Trophoblast cell (in vitro differentiated cells and primary cell): ENCODE measurements around the gene GPR151.
A peak's percentile ranks its signal among the peaks of the same experiment; 100 is the strongest.

Experiments used
- DNase-seq, 2 donors: peaks; one replicate each; pipeline ENCODE4 v3.0.0-alpha.2; 2016
- H2AFZ ChIP-seq: 2 replicates; pipeline ENCODE4 v1.6.1; 2013; ENCODE audit warnings: low read length, moderate library complexity, mild to moderate bottlenecking; ENCODE audit not compliant: insufficient read depth, poor library complexity
- H2AK5ac ChIP-seq: 2 replicates; pipeline ENCODE4 v1.6.1; 2013; ENCODE audit warnings: mild to moderate bottlenecking, low read length
- H2BK120ac ChIP-seq: 2 replicates; pipeline ENCODE4 v1.6.1; 2013; ENCODE audit warnings: low read length, mild to moderate bottlenecking, moderate library complexity; ENCODE audit not compliant: insufficient read depth, poor library complexity
- H2BK12ac ChIP-seq: 2 replicates; pipeline ENCODE4 v1.6.1; 2013; ENCODE audit warnings: mild to moderate bottlenecking, low read length, moderate library complexity
- H2BK5ac ChIP-seq: 2 replicates; pipeline ENCODE4 v1.6.1; 2013; ENCODE audit warnings: low read length, low read depth, moderate library complexity, mild to moderate bottlenecking; ENCODE audit not compliant: poor library complexity
- H3K14ac ChIP-seq: 2 replicates; pipeline ENCODE4 v1.6.1; 2013; ENCODE audit warnings: mild to moderate bottlenecking, low read length
- H3K18ac ChIP-seq: 2 replicates; pipeline ENCODE4 v1.6.1; 2013; ENCODE audit warnings: mild to moderate bottlenecking, low read length
- H3K23ac ChIP-seq: 2 replicates; pipeline ENCODE4 v1.6.1; 2013; ENCODE audit warnings: low read length
- H3K27ac ChIP-seq: 2 replicates; pipeline ENCODE4 v1.5.1; 2013; ENCODE audit warnings: low read depth, mild to moderate bottlenecking, inconsistent platforms, low read length, moderate library complexity
- H3K27me3 ChIP-seq: 2 replicates; pipeline ENCODE4 v1.6.1; 2013; ENCODE audit warnings: inconsistent platforms, mild to moderate bottlenecking, low read length, moderate library complexity; ENCODE audit not compliant: insufficient read depth
- H3K36me3 ChIP-seq, 2 experiments: 1 replicate in 1 of 2; 2 replicates in 1 of 2; pipeline ENCODE4 v1.6.1; 2013; ENCODE audit warnings: low read length in 2 of 2, mild to moderate bottlenecking in 2 of 2, moderate library complexity in 1 of 2; ENCODE audit not compliant: insufficient read depth in 2 of 2, control insufficient read depth in 1 of 2
- H3K4ac ChIP-seq: 2 replicates; pipeline ENCODE4 v1.6.1; 2013; ENCODE audit warnings: low read depth, mild to moderate bottlenecking, low read length, moderate library complexity
- H3K4me1 ChIP-seq, 2 experiments: 1 replicate in 1 of 2; 2 replicates in 1 of 2; pipeline ENCODE4 v1.6.1; 2013; ENCODE audit warnings: low read length in 2 of 2, mild to moderate bottlenecking in 2 of 2, moderate library complexity in 1 of 2; ENCODE audit not compliant: insufficient read depth in 2 of 2, control insufficient read depth in 1 of 2
- H3K4me2 ChIP-seq: 2 replicates; pipeline ENCODE4 v1.6.1; 2013; ENCODE audit warnings: inconsistent platforms, mild to moderate bottlenecking, low read length, moderate library complexity
- H3K4me3 ChIP-seq: 2 replicates; pipeline ENCODE4 v1.5.1; 2013; ENCODE audit warnings: mild to moderate bottlenecking, low read depth, low read length, inconsistent platforms
- H3K79me1 ChIP-seq: one replicate; pipeline ENCODE4 v1.6.1; 2013; ENCODE audit warnings: low read length
- H3K79me2 ChIP-seq: 2 replicates; pipeline ENCODE4 v1.6.1; 2013; ENCODE audit warnings: low read length, mild to moderate bottlenecking; ENCODE audit not compliant: control insufficient read depth, insufficient read depth, poor library complexity
- H3K9ac ChIP-seq: 2 replicates; pipeline ENCODE4 v1.6.1; 2013; ENCODE audit warnings: mild to moderate bottlenecking, low read length
- H3K9me3 ChIP-seq: 2 replicates; pipeline ENCODE4 v1.6.1; 2013; ENCODE audit warnings: low read depth, mild to moderate bottlenecking, control low read depth, inconsistent platforms, low read length; ENCODE audit not compliant: insufficient read depth
- H4K12ac ChIP-seq: 2 replicates; pipeline ENCODE4 v1.6.1; 2013; ENCODE audit warnings: low read depth, mild to moderate bottlenecking, low read length, moderate library complexity
- H4K8ac ChIP-seq: 2 replicates; pipeline ENCODE4 v1.6.1; 2013; ENCODE audit warnings: low read depth, mild to moderate bottlenecking, low read length, moderate library complexity
- H4K91ac ChIP-seq: one replicate; pipeline ENCODE4 v1.6.1; 2013; ENCODE audit warnings: low read depth, mild to moderate bottlenecking, low read length, moderate library complexity
- WGBS: extraction: QIAGEN DNeasy Blood & Tissue Kit; methylation state at CpG from one replicate; pipeline ENCODE4 v1.1.7; 2013; ENCODE audit warnings: missing lambda C conversion rate; ENCODE audit not compliant: insufficient read length, insufficient coverage; ENCODE audit errors: extremely low coverage; 5-methylcytosine and 5-hydroxymethylcytosine counted together

GPR151 gene

GRCh38 chr5:146539973-146540372 is 24.0 kb upstream of the GPR151 start:
- Histone ChIP-seq H4K91ac (no peak overlapping the region), H3K79me1 (no peaks in the 10 kb centered on the region), H2BK12ac (no peak overlapping the region), H2AFZ (no peak overlapping the region), H2BK120ac (no peak overlapping the region), H3K23ac (no peak overlapping the region), H4K12ac (no peak overlapping the region), H3K27me3 (no peaks in the 10 kb centered on the region), H3K9me3 (peaks cover 2% of the 10 kb centered on the region), H3K9ac (no peak overlapping the region), H3K4me1 (no peaks in the 10 kb centered on the region), H2BK5ac (no peak overlapping the region), H3K79me2 (no peaks in the 10 kb centered on the region), H3K4me2 (no peak overlapping the region), H3K27ac (no peak overlapping the region), H4K8ac (no peak overlapping the region), H3K4me3 (no peak overlapping the region), H3K4ac (no peak overlapping the region), H3K14ac (no peak overlapping the region), H3K36me3 (no peaks in the 10 kb centered on the region), H3K18ac (no peak overlapping the region), H2AK5ac (no peak overlapping the region)
- no CpG with 5 or more reads among the region's 4 CpGs for WGBS
- no peak for DNase-seq

DNA sequence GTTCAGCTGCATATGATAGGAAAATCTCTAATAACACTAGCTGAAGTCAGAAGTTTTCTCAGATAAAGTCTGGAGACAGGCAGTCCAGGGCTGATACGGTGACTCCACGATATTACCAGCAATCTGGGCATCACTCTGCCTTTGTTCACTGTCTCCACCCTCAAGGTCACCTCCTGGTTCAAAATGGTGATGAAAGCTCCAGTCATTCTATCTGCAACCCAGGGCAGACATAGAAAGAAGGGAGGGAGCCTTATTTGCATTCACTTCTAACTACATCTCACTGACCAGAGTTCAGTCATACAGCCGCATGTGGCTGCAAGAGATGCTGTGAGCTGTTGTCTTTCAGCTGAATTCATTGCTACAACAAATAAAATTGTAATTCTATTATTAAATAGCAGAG is 22.4 kb upstream of the GPR151 start:
- H2BK5ac ChIP-seq, result no peak overlapping the region
- H2AFZ ChIP-seq, result no peak overlapping the region
- no peak for DNase-seq
- no peak overlapping the region for H3K18ac ChIP-seq
- no peak overlapping the region for H4K12ac ChIP-seq
- H4K91ac ChIP-seq, result no peak overlapping the region
- no peak overlapping the region for H3K27ac ChIP-seq
- no peaks in the 10 kb centered on the region for H3K9me3 ChIP-seq
- H3K14ac ChIP-seq, result no peak overlapping the region
- H3K4me1 ChIP-seq, result no peaks in the 10 kb centered on the region
- WGBS, result no CpG with 5 or more reads among the region's 3 CpGs
- H2BK120ac ChIP-seq, result no peak overlapping the region
- no peaks in the 10 kb centered on the region for H3K79me1 ChIP-seq
- H3K9ac ChIP-seq, result no peak overlapping the region
- no peak overlapping the region for H2BK12ac ChIP-seq
- H3K4me2 ChIP-seq, result no peak overlapping the region
- no peak overlapping the region for H2AK5ac ChIP-seq
- no peaks in the 10 kb centered on the region for H3K36me3 ChIP-seq
- H3K4ac ChIP-seq, result no peak overlapping the region
- H4K8ac ChIP-seq, result no peak overlapping the region
- H3K27me3 ChIP-seq, result no peaks in the 10 kb centered on the region
- no peak overlapping the region for H3K4me3 ChIP-seq
- no peak overlapping the region for H3K23ac ChIP-seq
- no peaks in the 10 kb centered on the region for H3K79me2 ChIP-seq

DNA sequence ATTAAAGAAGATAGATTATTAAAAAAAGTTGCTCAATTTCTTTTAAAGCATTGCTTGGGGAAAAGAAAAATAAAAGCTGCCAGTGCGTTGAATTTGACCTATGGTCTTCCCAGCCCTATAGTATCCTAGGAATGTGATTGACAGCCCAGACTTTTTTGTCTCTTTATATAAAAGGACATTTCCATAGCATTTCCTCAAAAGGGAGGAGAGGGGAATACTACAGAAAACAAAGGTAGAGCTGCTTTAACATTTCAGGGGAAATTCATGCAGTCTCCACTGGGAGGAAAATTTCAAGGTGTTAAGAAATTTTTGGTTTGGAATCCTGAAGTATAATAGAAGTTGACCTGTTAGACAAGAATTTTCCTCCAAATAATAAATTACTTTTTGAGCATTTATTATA is 17.9 kb upstream of the GPR151 start:
- WGBS, result no CpG with 5 or more reads among the region's 1 CpG
- no peak overlapping the region for H3K4me2 ChIP-seq

DNA sequence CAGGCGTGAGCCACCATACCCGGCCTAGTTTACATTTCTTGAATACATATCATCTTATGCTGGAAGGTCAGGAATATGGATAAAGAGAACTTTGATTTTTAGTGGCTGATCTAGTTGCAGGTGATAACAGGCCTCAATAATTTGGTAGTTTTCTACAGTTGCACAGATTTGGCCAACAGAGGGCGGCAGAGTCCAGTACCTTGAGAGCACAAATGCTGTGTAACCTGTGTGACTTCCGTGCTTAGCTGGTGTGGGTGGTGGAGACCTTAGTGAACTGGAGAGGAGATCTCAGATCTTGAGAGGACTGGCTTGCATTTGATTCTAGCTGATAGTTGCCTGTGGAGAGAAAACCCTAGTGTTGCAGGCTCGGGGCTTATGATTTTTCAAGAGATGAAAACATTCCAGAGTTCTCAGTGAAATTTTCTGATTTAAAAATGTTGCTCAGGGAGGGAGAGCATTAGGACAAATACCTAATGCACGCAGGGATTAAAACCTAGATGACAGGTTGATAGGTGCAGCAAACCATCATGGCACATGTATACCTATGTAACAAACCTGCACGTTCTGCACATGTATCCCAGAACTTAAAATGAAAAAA is 17.4 kb upstream of the GPR151 start:
- no peaks in the 10 kb centered on the region for H3K36me3 ChIP-seq
- no peak overlapping the region for H3K23ac ChIP-seq
- no peak overlapping the region for H4K12ac ChIP-seq
- H3K4me2 ChIP-seq, result no peak overlapping the region
- no peak overlapping the region for H2BK5ac ChIP-seq
- H2AK5ac ChIP-seq, result no peak overlapping the region
- H2BK12ac ChIP-seq, result no peak overlapping the region
- DNase-seq, result peak; percentile 68 to 92
- no peak overlapping the region for H3K18ac ChIP-seq
- H3K4ac ChIP-seq, result no peak overlapping the region
- H3K79me1 ChIP-seq, result no peaks in the 10 kb centered on the region
- no peaks in the 10 kb centered on the region for H3K4me1 ChIP-seq
- H3K4me3 ChIP-seq, result no peak overlapping the region
- WGBS, result no CpG with 5 or more reads among the region's 7 CpGs
- no peak overlapping the region for H3K9ac ChIP-seq
- no peaks in the 10 kb centered on the region for H3K27me3 ChIP-seq
- no peak overlapping the region for H3K27ac ChIP-seq
- no peaks in the 10 kb centered on the region for H3K9me3 ChIP-seq
- H3K14ac ChIP-seq, result no peak overlapping the region
- H2BK120ac ChIP-seq, result no peak overlapping the region
- H3K79me2 ChIP-seq, result no peaks in the 10 kb centered on the region
- no peak overlapping the region for H4K91ac ChIP-seq
- no peak overlapping the region for H2AFZ ChIP-seq
- H4K8ac ChIP-seq, result no peak overlapping the region

More for the DNA sequence above, 17.9 kb upstream of the GPR151 start:
- H2BK5ac ChIP-seq, result no peak overlapping the region
- no peaks in the 10 kb centered on the region for H3K9me3 ChIP-seq
- H3K9ac ChIP-seq, result no peak overlapping the region
- DNase-seq, result no peak
- H4K91ac ChIP-seq, result no peak overlapping the region
- no peak overlapping the region for H2AFZ ChIP-seq
- H3K4me3 ChIP-seq, result no peak overlapping the region
- H3K79me2 ChIP-seq, result no peaks in the 10 kb centered on the region
- no peaks in the 10 kb centered on the region for H3K36me3 ChIP-seq
- no peak overlapping the region for H2AK5ac ChIP-seq
- H4K8ac ChIP-seq, result no peak overlapping the region
- H3K14ac ChIP-seq, result no peak overlapping the region
- H2BK120ac ChIP-seq, result no peak overlapping the region
- H3K79me1 ChIP-seq, result no peaks in the 10 kb centered on the region
- H3K18ac ChIP-seq, result no peak overlapping the region
- H3K4ac ChIP-seq, result no peak overlapping the region
- H3K4me1 ChIP-seq, result no peaks in the 10 kb centered on the region
- no peak overlapping the region for H3K23ac ChIP-seq
- no peak overlapping the region for H4K12ac ChIP-seq
- H3K27ac ChIP-seq, result no peak overlapping the region
- no peaks in the 10 kb centered on the region for H3K27me3 ChIP-seq
- H2BK12ac ChIP-seq, result no peak overlapping the region
